SK-N-SH (cell line): ENCODE results near the gene ABCC11.

Experiments used
- SMC3 ChIP-seq: IDR thresholded peaks from 2 replicates; pipeline ENCODE4 v1.6.1; 2012; ENCODE audit warnings: low read depth, low read length, improper control_type of control experiment
- TAF1 ChIP-seq: IDR thresholded peaks from 2 replicates; pipeline ENCODE4 v1.6.1; 2012; ENCODE audit warnings: low read depth, mild to moderate bottlenecking, low read length, moderate library complexity, borderline replicate concordance
- TF ChIP-seq, protein P1 (sequence below): fragments of 150-350 bp; IDR thresholded peaks from 2 replicates; pipeline ENCODE4 v1.6.1; 2017; ENCODE audit warnings: antibody characterized with exemption, low read length, low read depth, borderline replicate concordance
- TF ChIP-seq, protein P2 (sequence below): fragments of 200-600 bp; sonication (generic); IDR thresholded peaks from 2 replicates; pipeline ENCODE4 v1.6.1; 2017; ENCODE audit warnings: antibody characterized with exemption, mild to moderate bottlenecking, moderate library complexity

DNA sequence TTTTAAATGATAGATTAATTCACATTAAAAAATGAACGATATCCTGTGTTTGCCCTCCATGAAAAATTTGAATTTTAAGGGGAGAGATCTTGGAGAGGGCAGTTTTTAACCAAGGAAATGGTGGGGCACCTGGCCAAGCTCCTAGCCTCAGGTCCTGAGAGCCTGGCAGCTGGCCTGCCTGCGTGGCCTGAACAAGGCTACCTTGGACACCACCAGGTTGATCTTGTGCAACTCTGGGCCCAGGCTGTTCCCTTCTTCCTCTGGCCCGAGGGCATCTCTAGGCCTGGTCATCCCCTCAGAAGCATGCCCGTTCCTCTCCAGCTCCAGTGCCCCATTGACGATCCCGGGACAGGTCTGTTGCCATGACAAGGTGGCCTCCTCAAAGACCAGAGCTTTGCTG is 36.6 kb downstream of the ABCC11 start:
- TF ChIP-seq, protein P1, sequence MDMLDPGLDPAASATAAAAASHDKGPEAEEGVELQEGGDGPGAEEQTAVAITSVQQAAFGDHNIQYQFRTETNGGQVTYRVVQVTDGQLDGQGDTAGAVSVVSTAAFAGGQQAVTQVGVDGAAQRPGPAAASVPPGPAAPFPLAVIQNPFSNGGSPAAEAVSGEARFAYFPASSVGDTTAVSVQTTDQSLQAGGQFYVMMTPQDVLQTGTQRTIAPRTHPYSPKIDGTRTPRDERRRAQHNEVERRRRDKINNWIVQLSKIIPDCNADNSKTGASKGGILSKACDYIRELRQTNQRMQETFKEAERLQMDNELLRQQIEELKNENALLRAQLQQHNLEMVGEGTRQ = no peak
- TF ChIP-seq TAF1 (no peak), SMC3 (no peak)
- TF ChIP-seq, protein P2, sequence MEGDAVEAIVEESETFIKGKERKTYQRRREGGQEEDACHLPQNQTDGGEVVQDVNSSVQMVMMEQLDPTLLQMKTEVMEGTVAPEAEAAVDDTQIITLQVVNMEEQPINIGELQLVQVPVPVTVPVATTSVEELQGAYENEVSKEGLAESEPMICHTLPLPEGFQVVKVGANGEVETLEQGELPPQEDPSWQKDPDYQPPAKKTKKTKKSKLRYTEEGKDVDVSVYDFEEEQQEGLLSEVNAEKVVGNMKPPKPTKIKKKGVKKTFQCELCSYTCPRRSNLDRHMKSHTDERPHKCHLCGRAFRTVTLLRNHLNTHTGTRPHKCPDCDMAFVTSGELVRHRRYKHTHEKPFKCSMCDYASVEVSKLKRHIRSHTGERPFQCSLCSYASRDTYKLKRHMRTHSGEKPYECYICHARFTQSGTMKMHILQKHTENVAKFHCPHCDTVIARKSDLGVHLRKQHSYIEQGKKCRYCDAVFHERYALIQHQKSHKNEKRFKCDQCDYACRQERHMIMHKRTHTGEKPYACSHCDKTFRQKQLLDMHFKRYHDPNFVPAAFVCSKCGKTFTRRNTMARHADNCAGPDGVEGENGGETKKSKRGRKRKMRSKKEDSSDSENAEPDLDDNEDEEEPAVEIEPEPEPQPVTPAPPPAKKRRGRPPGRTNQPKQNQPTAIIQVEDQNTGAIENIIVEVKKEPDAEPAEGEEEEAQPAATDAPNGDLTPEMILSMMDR = no peak
